Smooth muscle cell (in vitro differentiated cells): ENCODE data around the gene R3HCC1L. TPM values are rescaled to one million over a fixed set of nuclear protein-coding genes. Genes with fewer than 3 reads are reported as not detected.

Experiments used
- DNase-seq: peaks from one replicate; lab custom pipeline; 2025; ENCODE audit not compliant: unreplicated experiment; lab: John Stamatoyannopoulos, UW
- H2AFZ ChIP-seq: fragments of 200-600 bp; sonication (generic); 2 replicates; pipeline ENCODE4 v1.6.0; 2016; ENCODE audit warnings: antibody characterized with exemption, low read depth, mild to moderate bottlenecking
- H3F3A ChIP-seq: fragments of 200-600 bp; sonication (generic); 2 replicates; pipeline ENCODE4 v1.6.0; 2017; ENCODE audit warnings: antibody characterized with exemption, low read depth
- H3K27ac ChIP-seq: fragments of 200-600 bp; sonication (generic); 2 replicates; pipeline ENCODE4 v1.5.1; 2016; ENCODE audit warnings: low read depth, mild to moderate bottlenecking
- H3K27me3 ChIP-seq: fragments of 200-600 bp; sonication (generic); 2 replicates; pipeline ENCODE4 v1.6.1; 2016; ENCODE audit warnings: low read depth, mild to moderate bottlenecking
- H3K36me3 ChIP-seq: fragments of 200-600 bp; sonication (generic); 2 replicates; pipeline ENCODE4 v1.5.1; 2016; ENCODE audit warnings: low read depth
- H3K4me1 ChIP-seq: fragments of 200-600 bp; sonication (generic); 2 replicates; pipeline ENCODE4 v1.5.1; 2016; ENCODE audit warnings: low read depth
- H3K4me2 ChIP-seq: fragments of 200-600 bp; sonication (generic); 2 replicates; pipeline ENCODE4 v1.6.0; 2016; ENCODE audit warnings: mild to moderate bottlenecking
- H3K4me3 ChIP-seq: fragments of 200-600 bp; sonication (generic); 2 replicates; pipeline ENCODE4 v1.5.1; 2016; ENCODE audit warnings: mild to moderate bottlenecking
- H3K79me2 ChIP-seq: fragments of 200-600 bp; sonication (generic); 2 replicates; pipeline ENCODE4 v1.6.0; 2016; ENCODE audit warnings: low read depth, mild to moderate bottlenecking
- H3K9ac ChIP-seq: fragments of 200-600 bp; sonication (generic); 2 replicates; pipeline ENCODE4 v1.6.0; 2016; ENCODE audit warnings: low read depth
- H3K9me3 ChIP-seq: fragments of 200-600 bp; sonication (generic); replicated peaks from 2 replicates; pipeline ENCODE4 v1.5.1; 2016; ENCODE audit warnings: low read depth
- H4K20me1 ChIP-seq: fragments of 200-600 bp; sonication (generic); 2 replicates; pipeline ENCODE4 v1.6.0; 2016; ENCODE audit warnings: low read depth
- WGBS: methylation state at CpG from one replicate; pipeline ENCODE4 v1.1.7; 2016; ENCODE audit warnings: low lambda C conversion rate; 5-methylcytosine and 5-hydroxymethylcytosine counted together
- polyA plus RNA-seq: library from polyadenylated mRNA; unstranded; fragments of >200 nt; fragmentation: Nextera tagmentation; extraction: Ambion mirVana; gene quantifications from 2 replicates; pipeline ENCODE4 v1.2.1, GENCODE V29; 2016
- total RNA-seq: library from RNA; depleted of rRNA; stranded (reverse); fragments of >200 nt; gene quantifications from 2 replicates; pipeline ENCODE4 v1.2.3, GENCODE V29; 2014
- TF ChIP-seq, protein P1 (sequence below): fragments of 200-600 bp; sonication (generic); IDR thresholded peaks from 2 replicates; pipeline ENCODE4 v1.5.1; 2017; ENCODE audit warnings: borderline replicate concordance, mild to moderate bottlenecking, antibody characterized with exemption; ENCODE audit not compliant: insufficient read depth, poor library complexity, severe bottlenecking

R3HCC1L gene
- total and polyA plus RNA-seq, 2 experiments from 2014 or later, result 11.4 to 12.2 TPM

- Histone ChIP-seq H3K9ac (no peak overlapping the region), H3K4me1 (no peaks in the 10 kb centered on the region), H3K4me2 (no peak overlapping the region), H4K20me1 (peaks cover 42% of the 10 kb centered on the region), H3K9me3 (peaks cover 5% of the 10 kb centered on the region), H3K27me3 (no peaks in the 10 kb centered on the region), H3K79me2 (peaks cover 33% of the 10 kb centered on the region), H3K4me3 (no peak overlapping the region), H3K27ac (no peak overlapping the region), H3K36me3 (peaks cover 8% of the 10 kb centered on the region), H3F3A (no peaks in the 10 kb centered on the region), H2AFZ (no peak overlapping the region)
- TF ChIP-seq, protein P1, sequence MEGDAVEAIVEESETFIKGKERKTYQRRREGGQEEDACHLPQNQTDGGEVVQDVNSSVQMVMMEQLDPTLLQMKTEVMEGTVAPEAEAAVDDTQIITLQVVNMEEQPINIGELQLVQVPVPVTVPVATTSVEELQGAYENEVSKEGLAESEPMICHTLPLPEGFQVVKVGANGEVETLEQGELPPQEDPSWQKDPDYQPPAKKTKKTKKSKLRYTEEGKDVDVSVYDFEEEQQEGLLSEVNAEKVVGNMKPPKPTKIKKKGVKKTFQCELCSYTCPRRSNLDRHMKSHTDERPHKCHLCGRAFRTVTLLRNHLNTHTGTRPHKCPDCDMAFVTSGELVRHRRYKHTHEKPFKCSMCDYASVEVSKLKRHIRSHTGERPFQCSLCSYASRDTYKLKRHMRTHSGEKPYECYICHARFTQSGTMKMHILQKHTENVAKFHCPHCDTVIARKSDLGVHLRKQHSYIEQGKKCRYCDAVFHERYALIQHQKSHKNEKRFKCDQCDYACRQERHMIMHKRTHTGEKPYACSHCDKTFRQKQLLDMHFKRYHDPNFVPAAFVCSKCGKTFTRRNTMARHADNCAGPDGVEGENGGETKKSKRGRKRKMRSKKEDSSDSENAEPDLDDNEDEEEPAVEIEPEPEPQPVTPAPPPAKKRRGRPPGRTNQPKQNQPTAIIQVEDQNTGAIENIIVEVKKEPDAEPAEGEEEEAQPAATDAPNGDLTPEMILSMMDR, result no peak
- WGBS, result 100% methylated on average over 1 of the region's 1 CpG
- no peak for DNase-seq
Measured at GRCh38 chr10:98213740-98214139, 79.3 kb downstream of the R3HCC1L start.

GRCh38 chr10:98215373-98215772 lies 80.9 kb downstream of the R3HCC1L start:
- Histone ChIP-seq H3K79me2 (peaks cover 46% of the 10 kb centered on the region), H3K9ac (no peak overlapping the region), H3K9me3 (peaks cover 11% of the 10 kb centered on the region), H3K27me3 (no peaks in the 10 kb centered on the region), H4K20me1 (peaks cover 42% of the 10 kb centered on the region), H3K27ac (no peak overlapping the region), H3K4me3 (no peak overlapping the region), H3K4me2 (no peak overlapping the region), H3F3A (no peaks in the 10 kb centered on the region), H3K36me3 (peaks cover 8% of the 10 kb centered on the region), H2AFZ (no peak overlapping the region), H3K4me1 (no peaks in the 10 kb centered on the region)
- 99% methylated on average over 2 of the region's 2 CpGs for WGBS
- DNase-seq, result no peak
- TF ChIP-seq, protein P1, result no peak

DNA sequence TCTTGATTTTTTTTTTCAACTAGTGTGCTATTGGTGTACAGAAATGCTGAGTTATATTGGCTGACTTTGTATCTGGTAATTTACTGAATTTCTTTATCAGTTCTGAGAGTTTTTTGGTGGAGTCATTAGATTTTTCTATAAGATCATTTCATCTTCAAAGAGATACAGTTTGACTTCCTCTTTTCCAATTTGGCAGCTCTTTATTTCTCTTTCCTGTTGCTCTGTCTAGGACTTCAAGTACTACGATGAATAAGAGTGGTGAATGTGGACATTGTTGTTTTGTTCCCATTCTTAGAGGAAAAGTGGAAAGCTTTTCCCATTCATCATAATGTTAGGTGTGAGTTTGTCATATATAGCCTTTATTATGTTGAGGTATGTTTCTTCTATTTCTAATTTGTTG lies 83.3 kb downstream of the R3HCC1L start:
- peaks cover 8% of the 10 kb centered on the region for H3K36me3 ChIP-seq
- 100% methylated on average over 1 of the region's 1 CpG for WGBS
- TF ChIP-seq, protein P1, result no peak

DNA sequence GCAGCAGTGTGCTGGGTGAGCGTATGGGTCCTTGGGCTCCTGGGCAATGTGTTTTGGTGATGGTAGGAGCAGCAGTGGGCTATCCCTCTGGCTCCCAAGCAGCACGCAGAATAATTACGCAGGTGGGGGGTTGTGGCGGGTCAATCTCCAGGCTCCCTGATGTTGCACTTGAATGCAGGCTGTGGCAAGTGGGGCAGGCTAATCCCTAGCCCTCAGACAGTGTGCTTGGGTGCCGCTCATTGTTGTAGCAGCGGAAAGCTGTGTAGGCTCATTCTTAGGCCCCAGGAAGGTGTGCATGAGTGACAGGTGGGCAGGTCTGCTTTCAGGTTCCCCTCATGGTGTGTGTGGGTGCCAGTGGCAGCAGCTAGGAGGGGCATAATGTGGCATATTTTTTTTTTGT lies 89.4 kb downstream of the R3HCC1L start:
- H3K4me2 ChIP-seq, result no peak overlapping the region
- H3K36me3 ChIP-seq, result peaks cover 3% of the 10 kb centered on the region
- peaks cover 6% of the 10 kb centered on the region for H3K9me3 ChIP-seq
- no peaks in the 10 kb centered on the region for H3F3A ChIP-seq
- H4K20me1 ChIP-seq, result peaks cover 26% of the 10 kb centered on the region
- peaks cover 28% of the 10 kb centered on the region for H3K79me2 ChIP-seq
- no peaks in the 10 kb centered on the region for H3K4me1 ChIP-seq
- TF ChIP-seq, protein P1, result no peak
- H3K9ac ChIP-seq, result no peak overlapping the region
- DNase-seq, result no peak
- H2AFZ ChIP-seq, result no peak overlapping the region
- no peak overlapping the region for H3K27ac ChIP-seq
- no peak overlapping the region for H3K4me3 ChIP-seq
- WGBS, result 94% methylated on average over 6 of the region's 6 CpGs
- H3K27me3 ChIP-seq, result no peaks in the 10 kb centered on the region

More for the DNA sequence above, 83.3 kb downstream of the R3HCC1L start:
- H3K27me3 ChIP-seq, result no peaks in the 10 kb centered on the region
- peaks cover 46% of the 10 kb centered on the region for H3K79me2 ChIP-seq
- H3K4me3 ChIP-seq, result no peak overlapping the region
- no peak overlapping the region for H2AFZ ChIP-seq
- H3K9me3 ChIP-seq, result peaks cover 11% of the 10 kb centered on the region
- no peaks in the 10 kb centered on the region for H3F3A ChIP-seq
- no peak overlapping the region for H3K27ac ChIP-seq
- H4K20me1 ChIP-seq, result peaks cover 31% of the 10 kb centered on the region
- H3K4me2 ChIP-seq, result no peak overlapping the region
- DNase-seq, result no peak
- H3K4me1 ChIP-seq, result no peaks in the 10 kb centered on the region
- H3K9ac ChIP-seq, result no peak overlapping the region
